IMR-90 (cell line): ENCODE measurements around the gene JCAD. TPM values are rescaled to one million over a fixed set of nuclear protein-coding genes. Genes with fewer than 3 reads are reported as not detected.

Experiments
- ATAC-seq: fragments of 200-7000 bp; cut with Tn5 transposase; 2 replicates; pipeline ENCODE4 v1.9.1; 2020; ENCODE audit warnings: low read depth, mild to moderate bottlenecking, moderate library complexity
- BruUV-seq: library from RNA; stranded (reverse); fragments of 400-500 nt; replicated peaks from 2 replicates; lab custom pipeline; 2021; lab: Mats Ljungman, UMichigan
- CTCF ChIA-PET: fragments of 300-600 bp; formaldehyde crosslinking; extraction: SDS; loops from one replicate; lab custom pipeline; 2021; ENCODE audit warnings: antibody characterized with exemption; lab: Yijun Ruan, JAX
- POLR2A ChIA-PET: fragments of 300-600 bp; sonication (Branson Sonifier 250); formaldehyde crosslinking; loops from one replicate; lab custom pipeline; 2022; ENCODE audit warnings: antibody characterized with exemption; ENCODE audit not compliant: unreplicated experiment; lab: Charles Lee
- DNase-seq: peaks from one replicate; pipeline ENCODE4 v3.0.0; 2013
- H2AFZ ChIP-seq: replicated peaks from 2 replicates; pipeline ENCODE3; 2013; ENCODE audit warnings: low read length, mild to moderate bottlenecking; ENCODE audit not compliant: poor library complexity
- H2AK5ac ChIP-seq: 2 replicates; pipeline ENCODE4 v1.6.1; 2013; ENCODE audit warnings: low read depth, low read length, inconsistent platforms
- H2AK9ac ChIP-seq: replicated peaks from 2 replicates; pipeline ENCODE3; 2013; ENCODE audit warnings: mild to moderate bottlenecking, low read depth, low read length, moderate library complexity; ENCODE audit not compliant: poor library complexity
- H2BK120ac ChIP-seq: 2 replicates; pipeline ENCODE4 v1.6.1; 2013; ENCODE audit warnings: low read depth, low read length, inconsistent platforms
- H2BK15ac ChIP-seq: 3 replicates; pipeline ENCODE4 v1.6.1; 2013; ENCODE audit warnings: low read depth, low read length, inconsistent platforms
- H2BK20ac ChIP-seq: 2 replicates; pipeline ENCODE4 v1.6.1; 2013; ENCODE audit warnings: low read depth, mild to moderate bottlenecking, inconsistent platforms, low read length, moderate library complexity
- H2BK5ac ChIP-seq: 2 replicates; pipeline ENCODE4 v1.6.1; 2013; ENCODE audit warnings: mild to moderate bottlenecking, low read depth, low read length, inconsistent platforms; ENCODE audit not compliant: poor library complexity, severe bottlenecking
- H3K14ac ChIP-seq: replicated peaks from 2 replicates; pipeline ENCODE4 v1.6.1; 2013; ENCODE audit warnings: low read depth, low read length, inconsistent platforms
- H3K18ac ChIP-seq: 2 replicates; pipeline ENCODE4 v1.6.1; 2013; ENCODE audit warnings: low read depth, low read length, control low read depth
- H3K23ac ChIP-seq: 2 replicates; pipeline ENCODE4 v1.6.1; 2013; ENCODE audit warnings: low read depth, low read length, inconsistent platforms
- H3K27ac ChIP-seq: 2 replicates; pipeline ENCODE4 v1.5.1; 2013; ENCODE audit warnings: mild to moderate bottlenecking, control low read depth, low read length; ENCODE audit not compliant: insufficient read depth
- H3K27me3 ChIP-seq: 2 replicates; pipeline ENCODE4 v1.6.1; 2013; ENCODE audit warnings: low read length; ENCODE audit not compliant: control insufficient read depth, insufficient read depth
- H3K36me3 ChIP-seq: 2 replicates; pipeline ENCODE4 v1.6.1; 2013; ENCODE audit warnings: low read length, mixed read lengths; ENCODE audit not compliant: control insufficient read depth, insufficient read depth
- H3K4ac ChIP-seq: 2 replicates; pipeline ENCODE4 v1.6.1; 2013; ENCODE audit warnings: low read depth, low read length, inconsistent platforms
- H3K4me1 ChIP-seq: 2 replicates; pipeline ENCODE4 v1.6.1; 2013; ENCODE audit warnings: low read length, mixed read lengths; ENCODE audit not compliant: control insufficient read depth, insufficient read depth
- H3K4me2 ChIP-seq: 2 replicates; pipeline ENCODE4 v1.6.1; 2013; ENCODE audit warnings: low read depth, mild to moderate bottlenecking, control low read depth, low read length, moderate library complexity
- H3K4me3 ChIP-seq: 2 replicates; pipeline ENCODE4 v1.5.1; 2013; ENCODE audit warnings: low read depth, mild to moderate bottlenecking, control low read depth, low read length, moderate library complexity; ENCODE audit not compliant: insufficient read depth
- H3K56ac ChIP-seq: 2 replicates; pipeline ENCODE4 v1.6.1; 2013; ENCODE audit warnings: low read length, inconsistent platforms; ENCODE audit not compliant: insufficient read depth; ENCODE audit errors: extremely low read depth
- H3K79me1 ChIP-seq, 2 experiments: 2 replicates each; pipeline ENCODE4 v1.6.1; 2013; ENCODE audit warnings: low read length in 2 of 2, inconsistent platforms in 1 of 2, low read depth in 1 of 2
- H3K9ac ChIP-seq: 2 replicates; pipeline ENCODE4 v1.6.1; 2013; ENCODE audit warnings: low read depth, low read length, control low read depth
- H3K9me1 ChIP-seq: 2 replicates; pipeline ENCODE4 v1.6.1; 2013; ENCODE audit warnings: low read length, inconsistent platforms; ENCODE audit not compliant: insufficient read depth
- H3K9me3 ChIP-seq: 2 replicates; pipeline ENCODE4 v1.6.1; 2013; ENCODE audit warnings: low read length; ENCODE audit not compliant: control insufficient read depth, insufficient read depth
- H4K20me1 ChIP-seq: 2 replicates; pipeline ENCODE4 v1.6.1; 2013; ENCODE audit warnings: low read length, inconsistent platforms; ENCODE audit not compliant: insufficient read depth
- H4K5ac ChIP-seq: 2 replicates; pipeline ENCODE4 v1.6.1; 2013; ENCODE audit warnings: mild to moderate bottlenecking, low read depth, low read length, control low read depth
- H4K8ac ChIP-seq, 2 experiments: 2 replicates each; pipeline ENCODE4 v1.6.1; 2013; ENCODE audit warnings: low read depth in 2 of 2, low read length in 2 of 2, control low read depth in 1 of 2, inconsistent platforms in 1 of 2
- H4K91ac ChIP-seq: 2 replicates; pipeline ENCODE4 v1.6.1; 2013; ENCODE audit warnings: low read depth, low read length, inconsistent platforms; ENCODE audit not compliant: insufficient read depth
- BHLHE40 ChIP-seq: fragments of 150-350 bp; IDR thresholded peaks from 2 replicates; pipeline ENCODE4 v1.6.1; 2016; ENCODE audit warnings: mild to moderate bottlenecking, low read depth, low read length
- CHD1 ChIP-seq: IDR thresholded peaks from 2 replicates; pipeline ENCODE4 v1.6.1; 2012; ENCODE audit warnings: low read depth, low read length, improper control_type of control experiment
- CTCF ChIP-seq: conservative IDR thresholded peaks from 2 replicates; pipeline ENCODE4 v1.5.1; 2012; ENCODE audit warnings: mild to moderate bottlenecking, low read depth, low read length, improper control_type of control experiment
- ELK1 ChIP-seq: fragments of 150-350 bp; IDR thresholded peaks from 2 replicates; pipeline ENCODE4 v1.6.1; 2016; ENCODE audit warnings: low read depth, mild to moderate bottlenecking, low read length, moderate library complexity, borderline replicate concordance
- FOS ChIP-seq: fragments of 150-350 bp; IDR thresholded peaks from 2 replicates; pipeline ENCODE4 v1.6.1; 2016; ENCODE audit warnings: low read depth, low read length
- MAFK ChIP-seq: IDR thresholded peaks from 2 replicates; pipeline ENCODE4 v1.6.1; 2012; ENCODE audit warnings: low read depth, low read length, improper control_type of control experiment
- MAZ ChIP-seq: IDR thresholded peaks from 2 replicates; pipeline ENCODE4 v1.6.1; 2012; ENCODE audit warnings: low read depth, mild to moderate bottlenecking, low read length, improper control_type of control experiment, moderate library complexity, borderline replicate concordance
- MXI1 ChIP-seq: IDR thresholded peaks from 2 replicates; pipeline ENCODE4 v1.6.1; 2012; ENCODE audit warnings: low read depth, mild to moderate bottlenecking, low read length, moderate library complexity, borderline replicate concordance
- NFE2L2 ChIP-seq: fragments of 150-350 bp; IDR thresholded peaks from 2 replicates; pipeline ENCODE4 v1.6.1; 2016; ENCODE audit warnings: low read depth, mild to moderate bottlenecking, low read length
- POLR2A ChIP-seq: IDR thresholded peaks from 2 replicates; pipeline ENCODE4 v1.6.1; 2012; ENCODE audit warnings: mild to moderate bottlenecking, low read depth, low read length
- RCOR1 ChIP-seq: IDR thresholded peaks from 2 replicates; pipeline ENCODE4 v1.6.1; 2012; ENCODE audit warnings: mild to moderate bottlenecking, low read length, improper control_type of control experiment; ENCODE audit not compliant: insufficient replicate concordance
- RFX5 ChIP-seq: IDR thresholded peaks from 2 replicates; pipeline ENCODE4 v1.8.0; 2012; ENCODE audit warnings: low read depth, mild to moderate bottlenecking, low read length, moderate library complexity
- USF2 ChIP-seq: fragments of 150-350 bp; IDR thresholded peaks from 2 replicates; pipeline ENCODE4 v1.6.1; 2017; ENCODE audit warnings: mild to moderate bottlenecking, antibody characterized with exemption, low read length, low read depth
- WGBS, 2 experiments: methylation state at CpG; one replicate each; pipeline versions ENCODE4 v1.1.5 to v1.1.7; 2013; ENCODE audit warnings: missing lambda C conversion rate in 2 of 2; ENCODE audit not compliant: insufficient read length in 1 of 2; ENCODE audit errors: extremely low coverage in 2 of 2; 5-methylcytosine and 5-hydroxymethylcytosine counted together
- dilution Hi-C: fragments of 300-500 bp; cut with HindIII; formaldehyde crosslinking; loops from one replicate; pipeline ENCODE4 v1.14.3; 2018; ENCODE audit warnings: low sequenced_read_pairs; ENCODE audit not compliant: unreplicated experiment
- in situ Hi-C: fragments of 300-500 bp; cut with MboI; formaldehyde crosslinking; loops from 3 replicates; pipeline ENCODE4 v1.14.3; 2019; ENCODE audit warnings: low sequenced_read_pairs, inconsistent platforms, mixed read lengths
- intact Hi-C: fragments of 100-400 bp; cut with micrococcal nuclease; formaldehyde crosslinking; loops from 2 replicates; pipeline ENCODE4 v1.10.0; 2022
- polyA plus RNA-seq, 3 experiments: library from polyadenylated mRNA; depleted of rRNA; stranded (reverse); fragments of >200 nt; gene quantifications; 2 replicates each; pipeline ENCODE4 v1.2.3, GENCODE V29; 2012; ENCODE audit warnings: low replicate concordance in 1 of 3
- total RNA-seq: library from RNA; depleted of rRNA; stranded (reverse); fragments of >200 nt; gene quantifications from 2 replicates; pipeline ENCODE4 v1.2.3, GENCODE V29; 2012

Gene JCAD
- total and polyA plus RNA-seq, 2 of the 4 experiments (the other 2 are of a cell fraction): 15.9 to 16.8 TPM

GRCh38 chr10:30074090-30074489 is 14.7 kb upstream of the JCAD start:
- POLR2A ChIA-PET: no interaction called here
- H2AFZ ChIP-seq: no peak overlapping the region
- H4K8ac ChIP-seq: no peak overlapping the region
- H2AK5ac ChIP-seq: no peak overlapping the region
- WGBS, 2 experiments: no CpG with 5 or more reads among the region's 2 CpGs
- H2AK9ac ChIP-seq: no peak overlapping the region
- no peak overlapping the region for H3K4me3 ChIP-seq
- no peak for DNase-seq
- no peaks in the 10 kb centered on the region for H3K79me1 ChIP-seq
- no TSS peak for BruUV-seq
- no peaks in the 10 kb centered on the region for H3K9me3 ChIP-seq
- peaks cover 4% of the 10 kb centered on the region for H3K27me3 ChIP-seq
- no peak overlapping the region for H3K23ac ChIP-seq
- H3K56ac ChIP-seq: no peak overlapping the region
- no peak overlapping the region for H2BK20ac ChIP-seq
- no peaks in the 10 kb centered on the region; the same call in 1 of the 2 replicates for H3K9me1 ChIP-seq
- dilution Hi-C loops: no loop called here
- H3K27ac ChIP-seq: no peak overlapping the region
- H4K20me1 ChIP-seq: no peaks in the 10 kb centered on the region
- no peak overlapping the region for H2BK15ac ChIP-seq
- no peak overlapping the region for H3K18ac ChIP-seq
- H2BK120ac ChIP-seq: no peak overlapping the region
- H3K4me1 ChIP-seq: peaks cover 3% of the 10 kb centered on the region
- no peak overlapping the region for H3K4me2 ChIP-seq
- no peak overlapping the region for H3K9ac ChIP-seq
- in situ Hi-C loops: no loop called here
- H2BK5ac ChIP-seq: no peak overlapping the region
- H3K36me3 ChIP-seq: no peaks in the 10 kb centered on the region
- intact Hi-C loops: no loop called here
- ATAC-seq: no peak
- TF ChIP-seq RCOR1 (no peak), MAFK (no peak), ELK1 (no peak), USF2 (no peak), NFE2L2 (no peak), RFX5 (no peak), MXI1 (no peak), CHD1 (no peak), MAZ (no peak), POLR2A (no peak), CTCF (no peak), FOS (no peak), BHLHE40 (no peak)
- no peak overlapping the region for H3K4ac ChIP-seq
- CTCF ChIA-PET: no interaction called here
- H3K14ac ChIP-seq: no peak overlapping the region
- no peak overlapping the region for H4K91ac ChIP-seq
- no peak overlapping the region for H4K5ac ChIP-seq
